NCI-H460 (cell line): ENCODE measurements around the gene ACYP2. TPM values are rescaled to one million over a fixed set of nuclear protein-coding genes. Genes with fewer than 3 reads are reported as not detected.
A peak's percentile ranks its signal among the peaks of the same experiment; 100 is the strongest.
"Not testable (repeated sequence)": the region's sequence is repeated elsewhere in the genome, so short reads cannot be mapped to it uniquely, and the experiment has no call there.

Experiments used
- DNase-seq: peaks from one replicate; pipeline ENCODE4 v3.0.0-alpha.2; 2016; ENCODE audit warnings: low read depth; ENCODE audit errors: extremely low read depth
- polyA plus RNA-seq: library from polyadenylated mRNA; depleted of rRNA; stranded (reverse); fragments of >200 nt; gene quantifications from 2 replicates; pipeline ENCODE4 v1.2.3, GENCODE V29; 2014; cell fraction: nucleus; rRNA removed
- total RNA-seq: library from RNA; depleted of rRNA; stranded (reverse); fragments of >200 nt; shearing (Covaris generic); gene quantifications from 2 replicates; pipeline ENCODE4 v1.2.3, GENCODE V29; 2014; rRNA removed

ACYP2 gene
- 6.8 and 7.4 TPM in 2 replicates for total RNA-seq
- polyA plus RNA-seq: 0.41 and 1.5 TPM in 2 replicates

GRCh38 chr2:54115284-54116137, at the start of gene ACYP2:
Gene ACYP2 (plus strand): TSS chr2:54115615.
- DNase-seq: peak; percentile 94

- DNase-seq: no peak
Observed at GRCh38 chr2:54065891-54066290, 49.5 kb upstream of the ACYP2 start.

GRCh38 chr2:54067851-54068375, 47.5 kb upstream of the ACYP2 start:
- DNase-seq: no peak

GRCh38 chr2:54072483-54072882, 42.9 kb upstream of the ACYP2 start:
- not testable (repeated sequence) for DNase-seq

GRCh38 chr2:54073796-54074195, 41.6 kb upstream of the ACYP2 start:
- DNase-seq: peak; percentile 32

- no peak for DNase-seq
Observed at GRCh38 chr2:54074606-54075341, 40.6 kb upstream of the ACYP2 start.

- DNase-seq: no peak
Observed at GRCh38 chr2:54076586-54076985, 38.8 kb upstream of the ACYP2 start.

GRCh38 chr2:54077088-54077900, 38.1 kb upstream of the ACYP2 start:
- DNase-seq: no peak

- no peak for DNase-seq
Observed at GRCh38 chr2:54079331-54079730, 36.1 kb upstream of the ACYP2 start.

- DNase-seq: no peak
Observed at GRCh38 chr2:54081574-54081973, 33.8 kb upstream of the ACYP2 start.

- DNase-seq: no peak
Observed at GRCh38 chr2:54083021-54083420, 32.4 kb upstream of the ACYP2 start.

GRCh38 chr2:54083445-54083844, 32.0 kb upstream of the ACYP2 start:
- no peak for DNase-seq

GRCh38 chr2:54084600-54084999, 30.8 kb upstream of the ACYP2 start:
- no peak for DNase-seq

- no peak for DNase-seq
Observed at GRCh38 chr2:54085069-54085468, 30.3 kb upstream of the ACYP2 start.

GRCh38 chr2:54086157-54086556, 29.3 kb upstream of the ACYP2 start:
- DNase-seq: no peak

- DNase-seq: no peak
Observed at GRCh38 chr2:54088191-54088634, 27.2 kb upstream of the ACYP2 start.

- DNase-seq: no peak
Observed at GRCh38 chr2:54088719-54089118, 26.7 kb upstream of the ACYP2 start.

- DNase-seq: no peak
Observed at GRCh38 chr2:54090521-54091117, 24.8 kb upstream of the ACYP2 start.

- no peak for DNase-seq
Observed at GRCh38 chr2:54092940-54093339, 22.5 kb upstream of the ACYP2 start.

GRCh38 chr2:54095406-54095805, 20.0 kb upstream of the ACYP2 start:
- not testable (repeated sequence) for DNase-seq
